Liver (tissue), 3 donors: ENCODE measurements around the gene CTXN1.

Experiments used
- CTCF ChIP-seq: fragments of 150-350 bp; IDR thresholded peaks from 2 replicates; pipeline ENCODE4 v1.5.1; 2017; ENCODE audit warnings: improper control_type of control experiment, low read depth, low read length; ENCODE audit not compliant: missing input control
- EGR1 ChIP-seq, 2 donors: IDR thresholded peaks; 2 replicates each; pipeline ENCODE4 v1.6.1; 2016 to 2018; ENCODE audit warnings: antibody characterized with exemption in 2 of 2, low read depth in 2 of 2
- FOXA1 ChIP-seq: IDR thresholded peaks from 2 replicates; pipeline ENCODE4 v1.6.1; 2016; ENCODE audit warnings: antibody characterized with exemption
- FOXA2 ChIP-seq: IDR thresholded peaks from 2 replicates; pipeline ENCODE4 v1.6.1; 2016; ENCODE audit warnings: antibody characterized with exemption
- GABPA ChIP-seq, 2 donors: IDR thresholded peaks in 1 of 2; conservative IDR thresholded peaks in 1 of 2; 2 replicates each; pipeline ENCODE4 v1.6.1; 2016; ENCODE audit warnings: antibody characterized with exemption in 2 of 2, mild to moderate bottlenecking in 1 of 2, moderate library complexity in 1 of 2
- HNF4A ChIP-seq, 2 donors: conservative IDR thresholded peaks; 2 replicates each; pipeline ENCODE4 v1.6.1; 2016; ENCODE audit warnings: antibody characterized with exemption in 2 of 2, mild to moderate bottlenecking in 2 of 2
- JUND ChIP-seq, 2 donors: IDR thresholded peaks; 2 replicates each; pipeline ENCODE4 v1.6.1; 2016; ENCODE audit warnings: antibody characterized with exemption in 2 of 2
- RAD21 ChIP-seq, 2 donors: IDR thresholded peaks; 2 replicates each; pipeline ENCODE4 v1.6.1; 2016; ENCODE audit warnings: antibody characterized with exemption in 2 of 2, mild to moderate bottlenecking in 2 of 2
- REST ChIP-seq: IDR thresholded peaks from 2 replicates; pipeline ENCODE4 v1.6.1; 2016; ENCODE audit warnings: antibody characterized with exemption, mild to moderate bottlenecking
- RXRA ChIP-seq, 2 donors: IDR thresholded peaks; 2 replicates each; pipeline ENCODE4 v1.6.1; 2017 to 2018; ENCODE audit warnings: antibody characterized with exemption in 2 of 2, mild to moderate bottlenecking in 1 of 2
- SP1 ChIP-seq: IDR thresholded peaks from 2 replicates; pipeline ENCODE4 v1.6.1; 2018; ENCODE audit warnings: antibody characterized with exemption, mild to moderate bottlenecking
- TAF1 ChIP-seq: conservative IDR thresholded peaks from 2 replicates; pipeline ENCODE4 v1.6.1; 2016; ENCODE audit warnings: antibody characterized with exemption, mild to moderate bottlenecking
- YY1 ChIP-seq: IDR thresholded peaks from 2 replicates; pipeline ENCODE4 v1.6.1; 2016; ENCODE audit warnings: antibody characterized with exemption, mild to moderate bottlenecking
- ZBTB33 ChIP-seq: IDR thresholded peaks from 2 replicates; pipeline ENCODE4 v1.6.1; 2016; ENCODE audit warnings: antibody characterized with exemption
- donor health status: healthy.
- donor health status: healthy.

- TF ChIP-seq CTCF (no peak), FOXA1 (no peak), TAF1 (no peak), ZBTB33 (no peak), REST (no peak), YY1 (no peak), GABPA (IDR thresholded peaks at IDR 0.05 in 1 of 2, conservative IDR thresholded peaks at IDR 0.05 in 1 of 2) (no peak), RAD21 (IDR thresholded peaks at IDR 0.05) (no peak), RXRA (IDR thresholded peaks at IDR 0.05) (no peak), FOXA2 (no peak), JUND (IDR thresholded peaks at IDR 0.05) (no peak), EGR1 (IDR thresholded peaks at IDR 0.05; ENCODE audit: low read depth in 2 of 2) (no peak), SP1 (no peak), HNF4A (conservative IDR thresholded peaks at IDR 0.05) (no peak)
Observed at GRCh38 chr19:7910321-7911161, 15.4 kb downstream of the CTXN1 start.
